GM23338 (cell line): ENCODE results near the gene PCTP. TPM values are rescaled to one million over a fixed set of nuclear protein-coding genes. Genes with fewer than 3 reads are reported as not detected.

ENCODE experiments used
- ATAC-seq: fragments of 200-7000 bp; cut with Tn5 transposase; 3 replicates; pipeline ENCODE4 v1.9.1; 2020
- DNase-seq: peaks from one replicate; pipeline ENCODE4 v3.0.0-alpha.2; 2015; ENCODE audit warnings: low spot score
- H2AFZ ChIP-seq: fragments of 200-600 bp; sonication (generic); 2 replicates; pipeline ENCODE4 v1.8.0; 2016; ENCODE audit warnings: antibody characterized with exemption, mild to moderate bottlenecking, moderate library complexity
- H3F3A ChIP-seq: fragments of 200-600 bp; sonication (generic); replicated peaks from 2 replicates; pipeline ENCODE4 v1.8.0; 2017; ENCODE audit warnings: antibody characterized with exemption, mixed run types, low read depth
- H3K27ac ChIP-seq: fragments of 200-600 bp; sonication (generic); 2 replicates; pipeline ENCODE4 v1.6.1; 2016; ENCODE audit warnings: low read depth
- H3K27me3 ChIP-seq: fragments of 200-600 bp; sonication (generic); 2 replicates; pipeline ENCODE4 v1.8.0; 2016; ENCODE audit warnings: mild to moderate bottlenecking, mixed run types, moderate library complexity; ENCODE audit not compliant: insufficient read depth
- H3K36me3 ChIP-seq: fragments of 200-600 bp; sonication (generic); 2 replicates; pipeline ENCODE4 v1.8.0; 2016; ENCODE audit warnings: mild to moderate bottlenecking; ENCODE audit not compliant: insufficient read depth
- H3K4me1 ChIP-seq: fragments of 200-600 bp; sonication (generic); 2 replicates; pipeline ENCODE4 v1.8.0; 2016; ENCODE audit warnings: mild to moderate bottlenecking, moderate library complexity; ENCODE audit not compliant: insufficient read depth
- H3K4me2 ChIP-seq: fragments of 200-600 bp; sonication (generic); 2 replicates; pipeline ENCODE4 v1.7.1; 2017; ENCODE audit warnings: mixed run types
- H3K4me3 ChIP-seq: fragments of 200-600 bp; sonication (generic); 2 replicates; pipeline ENCODE4 v1.6.1; 2016; ENCODE audit warnings: mixed run types
- H3K79me2 ChIP-seq: fragments of 200-600 bp; sonication (generic); replicated peaks from 2 replicates; pipeline ENCODE4 v1.8.0; 2017; ENCODE audit warnings: mild to moderate bottlenecking; ENCODE audit not compliant: insufficient read depth
- H3K9me2 ChIP-seq: fragments of 200-600 bp; sonication (generic); 2 replicates; pipeline ENCODE4 v1.8.0; 2017; ENCODE audit not compliant: insufficient read depth
- H4K20me1 ChIP-seq: fragments of 200-600 bp; sonication (generic); replicated peaks from 2 replicates; pipeline ENCODE4 v1.8.0; 2017; ENCODE audit warnings: mild to moderate bottlenecking; ENCODE audit not compliant: insufficient read depth
- H3K27ac Mint-ChIP-seq: 2 replicates; pipeline ENCODE4 v1.8.0; 2020; ENCODE audit warnings: inconsistent platforms, mild to moderate bottlenecking, moderate library complexity, mixed read lengths
- H3K27me3 Mint-ChIP-seq: 3 replicates; pipeline ENCODE4 v1.8.0; 2022; ENCODE audit warnings: low read depth, mild to moderate bottlenecking, moderate library complexity, mixed read lengths, inconsistent platforms; ENCODE audit not compliant: insufficient read depth, poor library complexity
- H3K36me3 Mint-ChIP-seq: 3 replicates; pipeline ENCODE4 v1.8.0; 2021; ENCODE audit warnings: low read depth, mild to moderate bottlenecking, inconsistent platforms, moderate library complexity, mixed read lengths
- H3K4me1 Mint-ChIP-seq: 3 replicates; pipeline ENCODE4 v1.8.0; 2020; ENCODE audit warnings: mild to moderate bottlenecking, inconsistent platforms, mixed read lengths
- H3K4me3 Mint-ChIP-seq: 3 replicates; pipeline ENCODE4 v1.8.0; 2021; ENCODE audit warnings: moderate library complexity, mild to moderate bottlenecking, inconsistent platforms, mixed read lengths
- H3K9me3 Mint-ChIP-seq: 3 replicates; pipeline ENCODE4 v1.8.0; 2020; ENCODE audit warnings: moderate library complexity, mild to moderate bottlenecking, inconsistent platforms, mixed read lengths
- EZH2 ChIP-seq: fragments of 200-600 bp; sonication (generic); IDR thresholded peaks from one replicate; pipeline ENCODE4 v1.8.0; 2017; ENCODE audit warnings: antibody characterized with exemption, mild to moderate bottlenecking, low read depth; ENCODE audit not compliant: unreplicated experiment
- NANOG ChIP-seq: IDR thresholded peaks from 2 replicates; pipeline ENCODE4 v1.6.1; 2016; ENCODE audit warnings: antibody characterized with exemption, borderline replicate concordance
- REST ChIP-seq: IDR thresholded peaks from one replicate; pipeline ENCODE4 v1.6.1; 2018; ENCODE audit warnings: antibody characterized with exemption; ENCODE audit not compliant: unreplicated experiment
- STAT1 ChIP-seq: IDR thresholded peaks from one replicate; pipeline ENCODE4 v1.6.1; 2016; ENCODE audit warnings: antibody characterized with exemption; ENCODE audit not compliant: unreplicated experiment
- ZNF114 ChIP-seq: fragments of 250-450 bp; sonication (Bioruptor Pico); IDR thresholded peaks from 2 replicates; pipeline ENCODE4 v1.5.0; 2020; ENCODE audit warnings: mild to moderate bottlenecking, moderate library complexity
- ZNF462 ChIP-seq: fragments of 250-450 bp; sonication (Bioruptor Pico); IDR thresholded peaks from 2 replicates; pipeline ENCODE4 v1.5.0; 2020; ENCODE audit warnings: mild to moderate bottlenecking, moderate library complexity
- polyA plus RNA-seq: library from polyadenylated mRNA; unstranded; fragments of >200 nt; fragmentation: Nextera tagmentation; extraction: Ambion mirVana; gene quantifications from 2 replicates; pipeline ENCODE4 v1.2.1, GENCODE V29; 2016
- total RNA-seq: library from RNA; depleted of rRNA; stranded (reverse); fragments of >200 nt; shearing (Covaris generic); gene quantifications from 2 replicates; pipeline ENCODE4 v1.2.3, GENCODE V29; 2014

Gene PCTP
- total and polyA plus RNA-seq, 2 experiments from 2014 or later, result 6.4 to 12.3 TPM

- TF ChIP-seq ZNF462 (CRISPR knock-in tag), result no peak
- TF ChIP-seq NANOG, result no peak
- TF ChIP-seq EZH2, result no peak
- no peak for TF ChIP-seq STAT1
Observed at GRCh38 chr17:55709984-55710383, 40.9 kb upstream of the PCTP start (continued).

- Histone ChIP-seq H2AFZ (no peak overlapping the region), H3K36me3 (no peaks in the 10 kb centered on the region), H3K27me3 (no peaks in the 10 kb centered on the region), H3K4me3 (no peak overlapping the region), H3K4me1 (peaks cover 12% of the 10 kb centered on the region), H3K79me2 (no peaks in the 10 kb centered on the region), H3F3A (no peaks in the 10 kb centered on the region), H3K9me2 (no peaks in the 10 kb centered on the region; the same call in 1 of the 2 replicates), H3K4me2 (no peak overlapping the region), H4K20me1 (no peaks in the 10 kb centered on the region), H3K27ac (no peak overlapping the region)
- TF ChIP-seq REST, result no peak
- TF ChIP-seq ZNF114, result no peak
- ATAC-seq, result no peak
- Mint-ChIP-seq H3K27ac (no peak overlapping the region), H3K4me1 (peaks cover 23% of the 10 kb centered on the region), H3K9me3 (no peaks in the 10 kb centered on the region), H3K4me3 (no peak overlapping the region), H3K36me3 (no peaks in the 10 kb centered on the region), H3K27me3 (no peaks in the 10 kb centered on the region)
- DNase-seq, result no peak
Observed at GRCh38 chr17:55710410-55710809, 40.4 kb upstream of the PCTP start.
